Measurements from ENCODE around the gene FXR2. TPM values are rescaled to one million over a fixed set of nuclear protein-coding genes. Genes with fewer than 3 reads are reported as not detected.

FXR2 gene
- total and polyA plus RNA-seq, 9 of the 15 experiments (the other 6 are each of a cell fraction or from before 2014, with no cell fraction given): 2.0 to 49.3 (median 24.5) TPM

- H3K4me1 ChIP-seq (replicated peaks in 1 of 2; ENCODE audit: control insufficient read depth in 2 of 2, insufficient read depth in 2 of 2, low read length in 2 of 2): peaks cover 16 to 27% of the 10 kb centered on the region in 2 experiments; a peak in 4 of 5 replicates
- BruUV-seq (replicated peaks): no TSS peak
- POLR2A ChIA-PET: interaction anchor here (0.6 to 4.0 kb wide), 7 partner anchors 9 to 1151 kb away, joined by 3 to 28 read pairs (median 4); partner anchors contain the start of genes MPDU1, SAT2 and TP53
- no peak for TF ChIP-seq HCFC1 (IDR thresholded peaks at IDR 0.05; ENCODE audit: low read depth, low read length)
- no peak for TF ChIP-seq KAT8 (IDR thresholded peaks at IDR 0.05; ENCODE audit: low read depth)
- TF ChIP-seq NFE2 (IDR thresholded peaks at IDR 0.05; ENCODE audit: low read depth): peak; percentile 52; the same call in 1 of the 2 replicates
- TF ChIP-seq TOE1 (IDR thresholded peaks at IDR 0.05; ENCODE audit: borderline replicate concordance): no peak
- no peak for TF ChIP-seq TOE1 (CRISPR knock-in tag; IDR thresholded peaks at IDR 0.05; ENCODE audit: borderline replicate concordance, low read depth)
- TF ChIP-seq, protein P1, sequence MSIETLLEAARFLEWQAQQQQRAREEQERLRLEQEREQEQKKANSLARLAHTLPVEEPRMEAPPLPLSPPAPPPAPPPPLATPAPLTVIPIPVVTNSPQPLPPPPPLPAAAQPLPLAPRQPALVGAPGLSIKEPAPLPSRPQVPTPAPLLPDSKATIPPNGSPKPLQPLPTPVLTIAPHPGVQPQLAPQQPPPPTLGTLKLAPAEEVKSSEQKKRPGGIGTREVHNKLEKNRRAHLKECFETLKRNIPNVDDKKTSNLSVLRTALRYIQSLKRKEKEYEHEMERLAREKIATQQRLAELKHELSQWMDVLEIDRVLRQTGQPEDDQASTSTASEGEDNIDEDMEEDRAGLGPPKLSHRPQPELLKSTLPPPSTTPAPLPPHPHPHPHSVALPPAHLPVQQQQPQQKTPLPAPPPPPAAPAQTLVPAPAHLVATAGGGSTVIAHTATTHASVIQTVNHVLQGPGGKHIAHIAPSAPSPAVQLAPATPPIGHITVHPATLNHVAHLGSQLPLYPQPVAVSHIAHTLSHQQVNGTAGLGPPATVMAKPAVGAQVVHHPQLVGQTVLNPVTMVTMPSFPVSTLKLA (conservative IDR thresholded peaks at IDR 0.05): 0 out of 4 replicates have a peak, but pooled peaks of 1 of the 2 experiments have one; percentile 27
- no peak for TF ChIP-seq SAFB2 (IDR thresholded peaks at IDR 0.05; ENCODE audit: borderline replicate concordance, low read depth, low read length, severe bottlenecking)
- TF ChIP-seq KHSRP (IDR thresholded peaks at IDR 0.05): no peak
- TF ChIP-seq ADNP (tag; IDR thresholded peaks at IDR 0.05): no peak
- TF ChIP-seq MAZ (CRISPR knock-in tag; conservative IDR thresholded peaks at IDR 0.05 in 1 of 2, IDR thresholded peaks at IDR 0.05 in 1 of 2): 0 out of 4 replicates have a peak, but pooled peaks of 1 of the 2 experiments have one; percentile 22
- TF ChIP-seq, protein P2, sequence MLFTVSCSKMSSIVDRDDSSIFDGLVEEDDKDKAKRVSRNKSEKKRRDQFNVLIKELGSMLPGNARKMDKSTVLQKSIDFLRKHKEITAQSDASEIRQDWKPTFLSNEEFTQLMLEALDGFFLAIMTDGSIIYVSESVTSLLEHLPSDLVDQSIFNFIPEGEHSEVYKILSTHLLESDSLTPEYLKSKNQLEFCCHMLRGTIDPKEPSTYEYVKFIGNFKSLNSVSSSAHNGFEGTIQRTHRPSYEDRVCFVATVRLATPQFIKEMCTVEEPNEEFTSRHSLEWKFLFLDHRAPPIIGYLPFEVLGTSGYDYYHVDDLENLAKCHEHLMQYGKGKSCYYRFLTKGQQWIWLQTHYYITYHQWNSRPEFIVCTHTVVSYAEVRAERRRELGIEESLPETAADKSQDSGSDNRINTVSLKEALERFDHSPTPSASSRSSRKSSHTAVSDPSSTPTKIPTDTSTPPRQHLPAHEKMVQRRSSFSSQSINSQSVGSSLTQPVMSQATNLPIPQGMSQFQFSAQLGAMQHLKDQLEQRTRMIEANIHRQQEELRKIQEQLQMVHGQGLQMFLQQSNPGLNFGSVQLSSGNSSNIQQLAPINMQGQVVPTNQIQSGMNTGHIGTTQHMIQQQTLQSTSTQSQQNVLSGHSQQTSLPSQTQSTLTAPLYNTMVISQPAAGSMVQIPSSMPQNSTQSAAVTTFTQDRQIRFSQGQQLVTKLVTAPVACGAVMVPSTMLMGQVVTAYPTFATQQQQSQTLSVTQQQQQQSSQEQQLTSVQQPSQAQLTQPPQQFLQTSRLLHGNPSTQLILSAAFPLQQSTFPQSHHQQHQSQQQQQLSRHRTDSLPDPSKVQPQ (CRISPR knock-in tag; IDR thresholded peaks at IDR 0.05; ENCODE audit: borderline replicate concordance): no peak
- TF ChIP-seq GMEB1 (CRISPR knock-in tag; IDR thresholded peaks at IDR 0.05): no peak
- peak; percentile 60 for TF ChIP-seq HNRNPLL (IDR thresholded peaks at IDR 0.05; ENCODE audit: low read depth, low read length, poor library complexity, severe bottlenecking)
- TF ChIP-seq BDP1 (IDR thresholded peaks at IDR 0.05; ENCODE audit: insufficient read depth, insufficient read length): no peak
- no peak for TF ChIP-seq SNRNP70 (optimal IDR thresholded peaks at IDR 0.05; ENCODE audit: low read depth, low read length)
Observed at GRCh38 chr17:7615265-7615747, 609 bp upstream of the FXR2 start.

More at GRCh38 chr17:7615265-7615747, 609 bp upstream of the FXR2 start:
- Histone ChIP-seq H2AFZ (ENCODE audit: low read depth, low read length) (peak overlapping the region; percentile 97), H3K79me2 (ENCODE audit: control insufficient read depth, insufficient read depth, low read length) (peaks cover 40% of the 10 kb centered on the region), H3K36me3 (ENCODE audit: control insufficient read depth, insufficient read depth, low read length) (peaks cover 7% of the 10 kb centered on the region; the same call in 2 of the 3 replicates), H3K9me1 (ENCODE audit: control insufficient read depth, insufficient read depth, low read length) (peaks cover 6% of the 10 kb centered on the region), H3K27me3 (ENCODE audit: control insufficient read depth in 2 of 2, insufficient read depth in 2 of 2, low read length in 2 of 2) (no peaks in the 10 kb centered on the region), H3K4me3 (peak overlapping the region; percentile 38), H3K4me2 (ENCODE audit: insufficient read depth, low read length) (peak overlapping the region; percentile 71), H3K9ac (ENCODE audit: insufficient read depth in 1 of 2, low read depth in 2 of 2, low read length in 2 of 2) (peak overlapping the region; percentile 65 to 88), H3K27ac (ENCODE audit: extremely low read depth, low read depth, low read length) (peak overlapping the region; percentile 76), H3K9me3 (replicated peaks; ENCODE audit: control insufficient read depth, insufficient read depth, low read depth, low read length) (no peaks in the 10 kb centered on the region), H4K20me1 (replicated peaks; ENCODE audit: control insufficient read depth, insufficient read depth, low read length) (no peaks in the 10 kb centered on the region; the same call in 1 of the 2 replicates)
- DNase-seq (ENCODE audit: extremely low read depth in 1 of 4, low spot score in 3 of 4) (no peak), ATAC-seq (no peak), FAIRE-seq (no peak)
- CTCF ChIA-PET (ENCODE audit: low intra/inter-chr PET ratio): interaction anchor here (0.5 kb wide), 1 partner anchor 108 kb away, joined by 3 read pairs; no protein-coding TSS in a partner anchor
- 7% methylated on average over 18 of the region's 28 CpGs for WGBS (ENCODE audit: insufficient coverage, low coverage, missing lambda C conversion rate)
- intact Hi-C loops (cut with micrococcal nuclease): loop anchor here (5.0 kb wide), 1 partner anchor 33 kb away; the partner anchor contains the start of gene MPDU1
- in situ Hi-C loops (cut with MboI): no loop called here

Data from K562 (cell line).